Sigmoid colon (tissue), 7 donors: Measurements from ENCODE around the gene AK8. TPM values are rescaled to one million over a fixed set of nuclear protein-coding genes. Genes with fewer than 3 reads are reported as not detected.

Source experiments
- DNase-seq: peaks from one replicate; pipeline ENCODE4 v3.0.0-alpha.2; 2019
- H3K27ac ChIP-seq, 4 donors: fragments of 200-600 bp; sonication (generic); one replicate each; pipeline ENCODE4 v1.5.1; 2016 to 2019; ENCODE audit warnings: mild to moderate bottlenecking in 1 of 4
- H3K27me3 ChIP-seq, 3 donors: fragments of 200-600 bp; sonication (generic); one replicate each; pipeline ENCODE4 v1.5.1; 2019; ENCODE audit warnings: mild to moderate bottlenecking in 1 of 3
- H3K36me3 ChIP-seq, 4 donors: fragments of 200-600 bp; sonication (generic); one replicate each; pipeline ENCODE4 v1.5.1; 2016 to 2019
- H3K4me1 ChIP-seq, 4 donors: fragments of 200-600 bp; sonication (generic); one replicate each; pipeline ENCODE4 v1.5.1; 2017 to 2019
- H3K4me3 ChIP-seq, 4 donors: fragments of 200-600 bp; sonication (generic); one replicate each; pipeline ENCODE4 v1.5.1; 2017 to 2019; ENCODE audit warnings: mild to moderate bottlenecking in 2 of 4, moderate library complexity in 1 of 4
- H3K9me3 ChIP-seq, 4 donors: fragments of 200-600 bp in 3 of 4; sonication (generic) in 3 of 4; one replicate each; pipeline versions ENCODE4 v1.5.1 to v1.6.1; 2013 to 2019
- EP300 ChIP-seq, 4 donors: sonication (generic); formaldehyde crosslinking; IDR thresholded peaks; one replicate each; pipeline ENCODE4 v1.6.1; 2017; ENCODE audit warnings: antibody characterized with exemption in 4 of 4
- POLR2A ChIP-seq, 2 donors: fragments of 450-650 bp; IDR thresholded peaks; one replicate each; pipeline ENCODE4 v1.6.1; 2016; ENCODE audit warnings: antibody characterized with exemption in 2 of 2, mild to moderate bottlenecking in 2 of 2, moderate library complexity in 2 of 2
- POLR2AphosphoS5 ChIP-seq, 4 donors: sonication (generic); formaldehyde crosslinking; IDR thresholded peaks; one replicate each; pipeline ENCODE4 v1.6.1; 2017; ENCODE audit warnings: antibody characterized with exemption in 4 of 4
- WGBS, 2 donors: extraction: QIAGEN DNeasy Blood & Tissue Kit; methylation state at CpG; one replicate each; pipeline ENCODE4 v1.1.7; 2013; 5-methylcytosine and 5-hydroxymethylcytosine counted together
- intact Hi-C: fragments of 100-400 bp; cut with DNase I; formaldehyde crosslinking; loops from one replicate; pipeline ENCODE4 v1.15.1; 2023
- polyA plus RNA-seq, 3 donors: library from polyadenylated mRNA; stranded (reverse); fragments of 200-250 nt; gene quantifications; one replicate each; pipeline ENCODE4 v1.2.3, GENCODE V29; 2013
- total RNA-seq, 4 donors: library from RNA; depleted of rRNA; stranded (reverse); fragments of >200 nt; gene quantifications; one replicate each; pipeline ENCODE4 v1.1.0, GENCODE V29; 2016
- TF ChIP-seq, protein P1 (sequence below), 4 experiments: fragments of 450-650 bp in 3 of 4; fragments of 200-600 bp in 1 of 4; IDR thresholded peaks; one replicate each; pipeline ENCODE4 v1.5.1; 2016 to 2019; ENCODE audit warnings: antibody characterized with exemption in 4 of 4, mild to moderate bottlenecking in 3 of 4, moderate library complexity in 2 of 4
- donor health status: healthy with polysubstance abuse.
- donor health status: Bipolar disorder and iron deficiency.
- donor health status: healthy.

Gene AK8
- total and polyA plus RNA-seq, 7 donors, result 0.25 to 1.2 (median 0.59) TPM; not detected in 3

- Histone ChIP-seq H3K9me3 (no peaks in the 10 kb centered on the region), H3K4me1 (peaks cover 0 to 13% (median 4%) of the 10 kb centered on the region in 4 donors), H3K36me3 (no peaks in the 10 kb centered on the region), H3K27ac (no peak overlapping the region), H3K4me3 (no peak overlapping the region), H3K27me3 (peaks cover 0 to 3% (median 0%) of the 10 kb centered on the region in 3 donors)
- intact Hi-C loops, result no loop called here
- WGBS, 2 donors, result 87 to 92% methylated on average over 7 of the region's 7 CpGs
- TF ChIP-seq POLR2A (IDR thresholded peaks at IDR 0.05), result no peak
- TF ChIP-seq, protein P1, sequence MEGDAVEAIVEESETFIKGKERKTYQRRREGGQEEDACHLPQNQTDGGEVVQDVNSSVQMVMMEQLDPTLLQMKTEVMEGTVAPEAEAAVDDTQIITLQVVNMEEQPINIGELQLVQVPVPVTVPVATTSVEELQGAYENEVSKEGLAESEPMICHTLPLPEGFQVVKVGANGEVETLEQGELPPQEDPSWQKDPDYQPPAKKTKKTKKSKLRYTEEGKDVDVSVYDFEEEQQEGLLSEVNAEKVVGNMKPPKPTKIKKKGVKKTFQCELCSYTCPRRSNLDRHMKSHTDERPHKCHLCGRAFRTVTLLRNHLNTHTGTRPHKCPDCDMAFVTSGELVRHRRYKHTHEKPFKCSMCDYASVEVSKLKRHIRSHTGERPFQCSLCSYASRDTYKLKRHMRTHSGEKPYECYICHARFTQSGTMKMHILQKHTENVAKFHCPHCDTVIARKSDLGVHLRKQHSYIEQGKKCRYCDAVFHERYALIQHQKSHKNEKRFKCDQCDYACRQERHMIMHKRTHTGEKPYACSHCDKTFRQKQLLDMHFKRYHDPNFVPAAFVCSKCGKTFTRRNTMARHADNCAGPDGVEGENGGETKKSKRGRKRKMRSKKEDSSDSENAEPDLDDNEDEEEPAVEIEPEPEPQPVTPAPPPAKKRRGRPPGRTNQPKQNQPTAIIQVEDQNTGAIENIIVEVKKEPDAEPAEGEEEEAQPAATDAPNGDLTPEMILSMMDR (IDR thresholded peaks at IDR 0.05), result no peak
- TF ChIP-seq EP300 (IDR thresholded peaks at IDR 0.05), result no peak
- TF ChIP-seq POLR2AphosphoS5 (IDR thresholded peaks at IDR 0.05), result no peak
- peak; percentile 24 for DNase-seq
Observed at GRCh38 chr9:132754236-132754635, 123.8 kb downstream of the AK8 start.

GRCh38 chr9:132753593-132753880 lies 124.5 kb downstream of the AK8 start:
- no peak for DNase-seq

DNA sequence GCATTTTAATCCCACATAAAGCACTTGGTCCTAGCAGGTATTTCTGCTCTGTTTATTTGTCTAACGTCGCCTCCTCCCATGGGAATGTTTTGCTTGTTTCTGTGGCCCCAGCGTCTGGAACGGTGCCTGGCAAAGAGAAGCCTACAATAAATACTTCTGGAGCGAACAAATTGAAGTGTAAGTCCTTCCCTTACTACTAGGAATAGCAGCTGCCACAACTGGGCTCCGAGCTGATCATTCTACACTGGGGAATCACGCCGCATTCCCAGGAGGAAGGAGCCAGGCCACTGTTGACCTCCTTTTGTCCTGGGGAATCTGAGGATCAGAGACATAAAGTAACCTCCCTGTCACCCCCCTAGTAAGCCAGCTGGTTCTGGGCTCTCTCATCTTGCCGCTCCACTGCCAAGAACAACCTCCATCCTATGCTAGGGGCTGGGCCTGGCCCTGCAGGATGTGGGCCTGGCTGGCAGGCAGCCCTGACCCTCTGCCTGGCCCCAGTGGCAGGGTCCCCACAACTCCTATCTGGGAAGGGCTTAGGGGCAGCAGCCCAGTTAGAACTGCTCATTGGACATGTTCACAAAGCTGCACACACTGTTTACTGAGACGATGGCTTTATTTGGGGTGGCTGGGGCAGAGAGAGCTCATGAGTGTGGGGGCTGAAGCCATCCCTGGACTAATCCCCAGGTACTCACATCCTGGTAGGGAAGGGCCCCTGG lies 125.0 kb downstream of the AK8 start:
- no peaks in the 10 kb centered on the region for H3K36me3 ChIP-seq
- peak overlapping the region in 1 of 4 donors; percentile 18 for H3K27ac ChIP-seq
- H3K27me3 ChIP-seq, result peaks cover 0 to 3% (median 0%) of the 10 kb centered on the region in 3 donors
- peaks cover 0 to 13% (median 4%) of the 10 kb centered on the region in 4 donors for H3K4me1 ChIP-seq
- no peaks in the 10 kb centered on the region for H3K9me3 ChIP-seq
- 22 to 56% methylated on average over 10 of the region's 10 CpGs for WGBS, 2 donors
- TF ChIP-seq EP300 (IDR thresholded peaks at IDR 0.05) (no peak), POLR2AphosphoS5 (IDR thresholded peaks at IDR 0.05) (no peak), POLR2A (IDR thresholded peaks at IDR 0.05) (no peak)
- TF ChIP-seq, protein P1 (IDR thresholded peaks at IDR 0.05), result no peak
- intact Hi-C loops, result no loop called here
- no peak overlapping the region for H3K4me3 ChIP-seq
- peak; percentile 41 for DNase-seq

More at GRCh38 chr9:132753593-132753880, 124.5 kb downstream of the AK8 start:
- Histone ChIP-seq H3K27me3 (peaks cover 0 to 3% (median 0%) of the 10 kb centered on the region in 3 donors), H3K4me3 (no peak overlapping the region), H3K36me3 (no peaks in the 10 kb centered on the region), H3K9me3 (no peaks in the 10 kb centered on the region), H3K4me1 (peaks cover 0 to 13% (median 4%) of the 10 kb centered on the region in 4 donors), H3K27ac (no peak overlapping the region)
- WGBS, 2 donors, result 87 to 92% methylated on average over 7 of the region's 7 CpGs
- intact Hi-C loops, result no loop called here
- TF ChIP-seq POLR2AphosphoS5 (IDR thresholded peaks at IDR 0.05), result no peak
- TF ChIP-seq EP300 (IDR thresholded peaks at IDR 0.05), result no peak
- TF ChIP-seq POLR2A (IDR thresholded peaks at IDR 0.05), result no peak
- TF ChIP-seq, protein P1 (IDR thresholded peaks at IDR 0.05), result no peak

DNA sequence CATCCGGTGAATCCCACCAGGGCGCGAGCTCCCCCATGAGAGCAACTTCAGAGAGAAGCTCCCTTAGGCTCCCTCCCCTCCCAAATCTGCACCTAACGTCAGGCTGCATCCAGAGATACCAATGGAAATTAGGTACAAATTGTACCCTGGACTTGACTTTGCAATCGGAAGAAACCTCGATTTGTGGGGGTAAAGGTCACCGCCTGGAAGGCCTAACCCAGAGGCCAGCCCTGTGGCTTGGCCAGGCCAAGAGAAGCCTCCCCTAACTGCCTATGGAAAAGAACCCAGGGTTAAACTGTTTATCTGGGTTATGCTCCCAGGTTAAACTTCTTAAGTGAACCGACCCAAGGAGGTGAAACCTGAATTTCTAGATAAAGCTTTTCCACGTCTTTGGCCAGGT lies 127.4 kb downstream of the AK8 start:
- Histone ChIP-seq H3K36me3 (no peaks in the 10 kb centered on the region), H3K9me3 (no peaks in the 10 kb centered on the region), H3K4me1 (peaks cover 0 to 13% (median 4%) of the 10 kb centered on the region in 4 donors), H3K27ac (no peak overlapping the region), H3K4me3 (no peak overlapping the region), H3K27me3 (peaks cover 0 to under 1% (median 0%) of the 10 kb centered on the region in 3 donors)
- TF ChIP-seq EP300 (IDR thresholded peaks at IDR 0.05), result no peak
- no peak for TF ChIP-seq POLR2AphosphoS5 (IDR thresholded peaks at IDR 0.05)
- no peak for TF ChIP-seq POLR2A (IDR thresholded peaks at IDR 0.05)
- TF ChIP-seq, protein P1 (IDR thresholded peaks at IDR 0.05), result no peak
- 72 to 87% methylated on average over 9 of the region's 9 CpGs for WGBS, 2 donors
- DNase-seq, result no peak
- intact Hi-C loops, result no loop called here
